Natural killer cell (primary cell): ENCODE data around the gene TLE6. TPM values are rescaled to one million over a fixed set of nuclear protein-coding genes. Genes with fewer than 3 reads are reported as not detected.

Experiments
- ATAC-seq, 3 donors: fragments of 150-1000 bp in 2 of 3; fragments of 200-7000 bp in 1 of 3; cut with Tn5 transposase; 1 replicate in 1 of 3; 2 replicates in 2 of 3; pipeline ENCODE4 v1.10.0; 2021; ENCODE audit warnings: mild to moderate bottlenecking in 2 of 3, moderate library complexity in 2 of 3
- DNase-seq, 2 donors: peaks; one replicate each; pipeline versions ENCODE4 v3.0.0 to v3.0.0-alpha.2; 2013 to 2021; ENCODE audit warnings: mixed read lengths in 1 of 2
- H3K27ac ChIP-seq: one replicate; pipeline ENCODE4 v1.5.1; 2013; ENCODE audit warnings: mild to moderate bottlenecking, low read length
- H3K27me3 ChIP-seq: one replicate; pipeline ENCODE4 v1.6.1; 2013; ENCODE audit warnings: low read length; ENCODE audit not compliant: control insufficient read depth, insufficient read depth
- H3K36me3 ChIP-seq: one replicate; pipeline ENCODE4 v1.6.1; 2013; ENCODE audit warnings: low read length; ENCODE audit not compliant: control insufficient read depth, insufficient read depth
- H3K4me1 ChIP-seq: one replicate; pipeline ENCODE4 v1.6.1; 2013; ENCODE audit warnings: low read length; ENCODE audit not compliant: control insufficient read depth, insufficient read depth
- H3K4me3 ChIP-seq: one replicate; pipeline ENCODE4 v1.5.1; 2013; ENCODE audit warnings: low read length
- H3K9me3 ChIP-seq: one replicate; pipeline ENCODE4 v1.6.1; 2013; ENCODE audit warnings: low read length; ENCODE audit not compliant: control insufficient read depth, insufficient read depth
- H3K27ac Mint-ChIP-seq, 2 donors: one replicate each; pipeline ENCODE4 v1.8.0; 2022; ENCODE audit warnings: mild to moderate bottlenecking in 2 of 2, mixed read lengths in 2 of 2, moderate library complexity in 1 of 2
- H3K27me3 Mint-ChIP-seq, 2 donors: one replicate each; pipeline ENCODE4 v1.8.0; 2022; ENCODE audit warnings: low read depth in 2 of 2, mixed read lengths in 2 of 2
- H3K36me3 Mint-ChIP-seq: one replicate; pipeline ENCODE4 v1.8.0; 2022; ENCODE audit warnings: mixed read lengths
- H3K4me1 Mint-ChIP-seq, 2 donors: one replicate each; pipeline ENCODE4 v1.8.0; 2022; ENCODE audit warnings: mixed read lengths in 2 of 2
- H3K4me3 Mint-ChIP-seq: one replicate; pipeline ENCODE4 v1.8.0; 2022; ENCODE audit warnings: mild to moderate bottlenecking, moderate library complexity, mixed read lengths
- H3K9me3 Mint-ChIP-seq, 2 donors: one replicate each; pipeline ENCODE4 v1.8.0; 2022; ENCODE audit warnings: mixed read lengths in 2 of 2
- WGBS: methylation state at CpG from one replicate; pipeline ENCODE4 v1.1.7; 2013; ENCODE audit warnings: missing lambda C conversion rate; ENCODE audit not compliant: insufficient coverage; 5-methylcytosine and 5-hydroxymethylcytosine counted together
- intact Hi-C: fragments of 100-400 bp; cut with micrococcal nuclease; formaldehyde crosslinking; loops from one replicate; pipeline ENCODE4 v1.14.2; 2022
- total RNA-seq, 4 donors: library from RNA; stranded (reverse); fragments of 120-200 nt in 1 of 4; gene quantifications; one replicate each; pipeline versions ENCODE4 v1.2.3 to v1.2.4, GENCODE V29; 2013 to 2022
- TF ChIP-seq, protein P1 (sequence below): fragments of 200-600 bp; IDR thresholded peaks from one replicate; pipeline ENCODE4 v1.8.0; 2022; ENCODE audit warnings: antibody characterized with exemption

Gene TLE6
- total RNA-seq, 3 donors from 2014 or later (not counting 1 experiment from before 2014, with no cell fraction given): 0.49 to 2.2 TPM; not detected in 1

DNA sequence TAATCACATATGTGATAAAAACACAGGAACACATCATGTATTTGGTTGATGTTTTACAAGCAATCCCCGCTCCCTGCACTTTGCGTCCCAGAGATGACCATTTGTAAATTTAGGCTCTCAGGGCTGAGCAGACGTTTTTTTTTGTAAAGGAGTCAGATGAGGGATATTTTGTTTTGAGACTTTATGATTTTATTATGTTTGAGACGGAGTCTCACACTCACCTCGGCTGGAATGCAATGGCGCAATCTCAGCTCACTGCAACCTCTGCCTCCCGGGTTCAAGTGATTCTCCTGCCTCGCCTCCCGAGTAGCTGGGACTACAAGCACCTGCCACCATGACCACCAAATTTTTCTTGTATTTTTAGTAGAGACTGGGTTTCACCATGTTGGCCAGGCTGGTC, 1.4 kb downstream of the TLE6 start:
- Mint-ChIP-seq H3K4me3 (no peak overlapping the region), H3K36me3 (no peaks in the 10 kb centered on the region), H3K9me3 (no peaks in the 10 kb centered on the region), H3K27ac (no peak overlapping the region), H3K4me1 (peaks cover 10 to 29% of the 10 kb centered on the region in 2 donors), H3K27me3 (peaks cover 8 to 25% of the 10 kb centered on the region in 2 donors)
- Histone ChIP-seq H3K27ac (no peak overlapping the region), H3K9me3 (no peaks in the 10 kb centered on the region), H3K4me3 (no peak overlapping the region), H3K36me3 (no peaks in the 10 kb centered on the region), H3K4me1 (peaks cover 24% of the 10 kb centered on the region), H3K27me3 (peaks cover 1% of the 10 kb centered on the region)
- TF ChIP-seq, protein P1, sequence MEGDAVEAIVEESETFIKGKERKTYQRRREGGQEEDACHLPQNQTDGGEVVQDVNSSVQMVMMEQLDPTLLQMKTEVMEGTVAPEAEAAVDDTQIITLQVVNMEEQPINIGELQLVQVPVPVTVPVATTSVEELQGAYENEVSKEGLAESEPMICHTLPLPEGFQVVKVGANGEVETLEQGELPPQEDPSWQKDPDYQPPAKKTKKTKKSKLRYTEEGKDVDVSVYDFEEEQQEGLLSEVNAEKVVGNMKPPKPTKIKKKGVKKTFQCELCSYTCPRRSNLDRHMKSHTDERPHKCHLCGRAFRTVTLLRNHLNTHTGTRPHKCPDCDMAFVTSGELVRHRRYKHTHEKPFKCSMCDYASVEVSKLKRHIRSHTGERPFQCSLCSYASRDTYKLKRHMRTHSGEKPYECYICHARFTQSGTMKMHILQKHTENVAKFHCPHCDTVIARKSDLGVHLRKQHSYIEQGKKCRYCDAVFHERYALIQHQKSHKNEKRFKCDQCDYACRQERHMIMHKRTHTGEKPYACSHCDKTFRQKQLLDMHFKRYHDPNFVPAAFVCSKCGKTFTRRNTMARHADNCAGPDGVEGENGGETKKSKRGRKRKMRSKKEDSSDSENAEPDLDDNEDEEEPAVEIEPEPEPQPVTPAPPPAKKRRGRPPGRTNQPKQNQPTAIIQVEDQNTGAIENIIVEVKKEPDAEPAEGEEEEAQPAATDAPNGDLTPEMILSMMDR: no peak
- intact Hi-C loops: loop anchor here (10.0 kb wide), 1 partner anchor 56 kb away; no protein-coding TSS in a partner anchor
- no peak for DNase-seq
- no peak for ATAC-seq
- WGBS: 96% methylated on average over 8 of the region's 9 CpGs

DNA sequence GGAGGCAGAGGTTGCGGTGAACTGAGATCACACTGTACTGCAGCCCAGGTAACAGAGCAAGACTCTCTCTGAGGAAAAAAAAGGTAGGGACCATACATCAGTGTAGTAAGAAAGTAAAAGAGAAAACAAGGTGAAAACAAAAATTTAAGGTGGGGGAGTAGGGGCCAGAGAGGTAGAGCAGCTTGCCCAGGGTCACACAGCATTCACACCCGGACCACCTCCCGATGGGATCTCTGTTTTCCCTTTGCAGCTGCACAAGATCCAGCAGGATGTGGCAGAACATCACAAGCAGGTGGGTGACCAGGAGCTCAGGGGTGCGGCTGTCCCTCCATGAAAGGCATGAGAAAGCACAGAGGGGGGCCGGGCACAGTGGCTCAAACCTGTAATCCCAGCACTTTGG, 4.5 kb downstream of the TLE6 start:
- no peaks in the 10 kb centered on the region for H3K9me3 ChIP-seq
- WGBS: 90% methylated on average over 5 of the region's 5 CpGs
- no peaks in the 10 kb centered on the region for H3K36me3 ChIP-seq
- TF ChIP-seq, protein P1: no peak
- intact Hi-C loops: no loop called here
- peaks cover 2 to 15% of the 10 kb centered on the region in 2 donors for H3K4me1 Mint-ChIP-seq
- ATAC-seq (no peak), DNase-seq (no peak)
- H3K36me3 Mint-ChIP-seq: no peaks in the 10 kb centered on the region
- no peak overlapping the region for H3K27ac Mint-ChIP-seq
- H3K27me3 Mint-ChIP-seq: peaks cover 8 to 20% of the 10 kb centered on the region in 2 donors
- H3K27ac ChIP-seq: no peak overlapping the region
- H3K4me1 ChIP-seq: peaks cover 16% of the 10 kb centered on the region
- H3K4me3 Mint-ChIP-seq: no peak overlapping the region
- no peaks in the 10 kb centered on the region for H3K9me3 Mint-ChIP-seq
- H3K27me3 ChIP-seq: peaks cover 3% of the 10 kb centered on the region
- no peak overlapping the region for H3K4me3 ChIP-seq

DNA sequence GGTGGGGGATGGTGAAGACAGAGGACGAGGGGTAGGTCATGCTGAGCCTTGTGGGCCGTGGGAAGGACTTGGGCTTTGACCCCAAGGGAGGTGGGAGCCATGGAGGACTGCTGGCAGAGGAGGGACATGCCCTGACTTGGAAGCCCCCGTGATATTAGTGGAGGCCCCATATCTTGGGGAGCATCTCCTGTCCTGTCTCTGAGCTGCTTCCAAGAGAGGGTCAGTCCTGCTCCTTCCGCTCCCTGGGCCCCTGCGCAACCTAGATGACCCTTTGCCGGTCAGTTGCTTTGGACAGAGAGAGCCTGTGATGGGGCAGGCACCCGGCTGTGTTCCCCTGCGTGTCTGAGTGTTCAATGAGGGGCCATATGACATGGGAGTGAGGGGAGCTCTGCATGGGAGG, 5.2 kb downstream of the TLE6 start:
- WGBS: 72% methylated on average over 8 of the region's 8 CpGs

More for the DNA sequence above, 5.2 kb downstream of the TLE6 start:
- Mint-ChIP-seq H3K9me3 (no peaks in the 10 kb centered on the region), H3K36me3 (no peaks in the 10 kb centered on the region), H3K4me3 (no peak overlapping the region), H3K27me3 (peaks cover 8 to 20% of the 10 kb centered on the region in 2 donors), H3K27ac (no peak overlapping the region), H3K4me1 (peaks cover 0 to 9% of the 10 kb centered on the region in 2 donors)
- Histone ChIP-seq H3K27ac (no peak overlapping the region), H3K4me1 (peaks cover 9% of the 10 kb centered on the region), H3K27me3 (peaks cover 3% of the 10 kb centered on the region), H3K4me3 (no peak overlapping the region), H3K9me3 (no peaks in the 10 kb centered on the region), H3K36me3 (no peaks in the 10 kb centered on the region)
- intact Hi-C loops: no loop called here
- ATAC-seq: no peak
- no peak for DNase-seq
- TF ChIP-seq, protein P1: no peak
